ENCODE data around the gene LFNG. TPM values are rescaled to one million over a fixed set of nuclear protein-coding genes. Genes with fewer than 3 reads are reported as not detected.
A peak's percentile ranks its signal among the peaks of the same experiment; 100 is the strongest.
"Not testable (repeated sequence)": the region's sequence is repeated elsewhere in the genome, so short reads cannot be mapped to it uniquely, and the experiment has no call there.

The LFNG gene
- total RNA-seq, 1 donor from 2014 or later: 20.1 TPM

- intact Hi-C loops (cut with DNase I): no loop called here
- ATAC-seq (no peak), DNase-seq (ENCODE audit: low spot score) (no peak)
Measured at GRCh38 chr7:2525658-2526630, 6.4 kb downstream of the LFNG start.

- no peak for DNase-seq (ENCODE audit: low spot score)
- no peak for ATAC-seq
- intact Hi-C loops (cut with DNase I): no loop called here
Measured at GRCh38 chr7:2526659-2527504, 7.3 kb downstream of the LFNG start.

DNA sequence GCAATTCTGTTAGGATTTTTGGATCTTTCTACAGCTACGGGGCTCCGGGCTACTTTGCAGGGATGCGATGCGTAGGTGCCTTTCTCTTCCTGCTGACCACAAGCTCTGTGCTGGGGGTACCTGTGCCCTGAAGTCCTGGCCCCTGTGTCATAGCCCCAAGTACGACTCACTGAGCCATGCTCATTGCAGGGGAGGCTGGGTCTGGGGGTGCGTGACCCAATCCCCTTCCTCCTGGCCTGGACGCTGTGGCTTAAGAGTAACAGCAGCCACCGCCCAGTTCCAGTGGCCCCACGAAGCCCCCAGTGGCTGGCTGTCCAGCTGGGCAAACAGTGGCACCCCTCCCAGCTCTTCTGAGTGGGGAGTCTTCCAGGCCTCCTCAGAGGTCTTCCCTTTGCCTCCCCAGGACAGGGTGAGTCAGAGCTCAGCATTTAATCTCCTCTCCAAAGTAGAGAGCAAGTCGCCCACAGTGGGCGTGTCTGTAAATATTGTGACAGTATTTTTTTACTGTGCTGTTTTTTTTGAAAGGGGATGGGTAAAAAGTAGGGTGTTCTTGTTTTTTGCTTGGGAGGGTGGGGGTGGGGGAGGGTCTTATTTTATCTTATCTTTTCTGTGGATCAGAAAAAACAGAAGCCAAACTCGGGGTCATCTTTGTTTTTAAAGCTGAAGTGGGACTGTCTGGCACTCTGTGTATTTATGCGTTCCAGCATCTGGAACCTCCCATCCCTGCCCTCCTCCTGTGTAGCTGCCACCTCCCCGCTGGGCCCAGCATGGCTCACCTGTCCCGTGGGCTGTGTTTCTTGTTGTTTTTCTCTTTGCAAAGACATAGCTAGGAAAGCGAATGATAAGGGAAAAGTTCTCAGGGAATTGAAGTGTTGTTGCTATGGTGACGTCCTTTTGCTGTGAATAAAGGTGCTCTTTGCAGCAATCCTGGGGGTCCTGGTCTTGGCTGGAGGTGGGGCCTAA is 8.2 kb downstream of the LFNG start:
- DNase-seq (ENCODE audit: low spot score) (no peak), ATAC-seq (no peak)
- intact Hi-C loops (cut with DNase I): no loop called here

- ATAC-seq: no peak
- intact Hi-C loops (cut with DNase I): no loop called here
Measured at GRCh38 chr7:2528481-2529095, 9.0 kb downstream of the LFNG start.

DNA sequence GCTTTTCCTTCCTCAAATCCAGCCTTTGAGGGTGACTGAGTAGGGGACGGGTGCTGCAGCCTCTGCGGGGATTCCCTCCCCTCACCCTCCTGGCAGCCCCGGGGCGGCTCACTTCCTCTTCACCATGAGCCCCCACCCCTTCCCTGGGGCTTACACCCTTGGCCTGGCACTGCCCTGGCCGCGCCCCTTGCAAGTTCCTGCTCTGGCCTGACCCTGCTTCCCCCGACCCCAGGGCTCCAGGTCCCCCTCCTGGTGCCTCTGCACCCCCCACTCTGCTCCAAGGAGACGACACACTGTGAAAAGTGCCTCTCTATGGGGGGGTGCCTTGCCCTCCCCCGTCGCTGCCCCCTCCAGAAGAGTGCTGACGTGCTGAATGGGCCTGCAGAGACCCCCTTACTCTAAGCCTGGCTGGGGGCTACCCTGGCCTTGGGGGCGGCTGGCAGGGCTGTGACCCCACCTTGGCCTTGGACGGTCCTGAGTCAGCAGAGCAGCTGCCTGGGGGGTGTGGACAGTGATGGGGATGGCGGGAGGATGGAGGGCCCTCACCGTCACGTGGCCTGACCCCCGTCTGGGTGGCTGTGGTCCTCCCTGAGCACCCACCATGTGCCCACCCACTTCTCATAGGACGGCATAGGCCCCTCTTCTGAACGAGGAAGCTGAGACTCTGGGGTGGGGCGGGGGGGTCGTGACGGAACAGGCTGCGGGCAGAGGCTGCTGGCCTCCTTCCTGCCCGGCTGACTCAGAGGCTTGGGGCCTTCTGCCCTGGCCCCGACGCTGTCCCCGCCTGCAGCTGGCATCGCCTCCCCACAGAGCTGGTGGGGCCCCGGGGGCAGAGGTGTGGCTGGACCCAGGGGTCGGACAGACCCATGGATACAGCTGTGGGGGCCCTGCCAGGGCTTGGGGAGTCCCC is 9.8 kb downstream of the LFNG start:
- intact Hi-C loops (cut with DNase I): no loop called here
- DNase-seq (ENCODE audit: low spot score): no peak

More at GRCh38 chr7:2528481-2529095, 9.0 kb downstream of the LFNG start:
- no peak for DNase-seq (ENCODE audit: low spot score)

DNA sequence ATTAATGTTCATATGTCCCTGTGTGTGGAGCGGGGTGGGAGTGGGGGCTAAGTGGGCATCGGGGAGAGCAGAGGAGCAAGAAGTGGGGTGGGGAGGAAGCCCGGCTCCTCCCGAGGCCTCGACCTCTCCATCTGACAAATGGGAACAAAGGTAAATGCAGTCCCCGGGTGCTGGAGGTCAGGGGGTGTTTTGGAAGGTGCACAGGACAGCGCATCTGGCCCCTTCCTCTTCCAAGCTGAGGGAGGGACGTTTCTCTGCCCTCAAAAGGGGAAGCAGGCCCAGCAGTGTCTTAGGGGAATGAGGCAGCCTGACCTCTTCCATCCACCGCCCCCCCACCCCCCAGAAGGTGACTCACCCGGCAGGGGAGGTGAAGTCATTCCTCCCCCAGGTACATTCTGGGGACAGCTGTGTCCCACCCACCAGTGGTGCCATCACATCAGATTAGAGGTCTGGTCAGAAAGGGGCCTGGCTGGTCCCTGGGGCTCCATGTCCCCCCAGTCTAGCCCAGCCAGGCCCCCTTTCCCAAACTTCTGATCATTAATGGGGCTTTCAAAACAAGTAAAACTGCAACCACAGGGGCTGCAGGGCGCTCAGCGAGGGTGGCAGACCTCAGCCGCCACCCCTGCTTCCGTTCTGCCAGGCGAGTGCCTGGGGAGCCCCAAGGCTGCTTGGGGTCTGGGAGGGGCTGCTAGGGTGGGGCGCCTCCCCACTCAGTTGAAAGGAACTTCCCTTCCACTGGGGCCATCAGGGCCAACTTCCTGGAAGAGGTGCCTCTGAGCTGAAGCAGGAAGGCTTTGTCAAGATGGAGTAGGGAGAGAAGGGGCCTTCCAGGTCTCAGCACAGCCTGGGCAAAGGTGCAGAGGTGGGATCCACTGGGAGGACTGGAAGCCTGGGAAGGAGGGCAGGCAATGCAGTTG is 10.8 kb downstream of the LFNG start:
- intact Hi-C loops (cut with DNase I): no loop called here
- ATAC-seq: peak; percentile 41

More for the DNA sequence above, 9.8 kb downstream of the LFNG start:
- peak; percentile 65 for ATAC-seq

GRCh38 chr7:2530994-2531795 is 11.6 kb downstream of the LFNG start:
- ATAC-seq; DNase-seq (ENCODE audit: low spot score); intact Hi-C loops (cut with DNase I): not testable (repeated sequence)

More for the DNA sequence above, 10.8 kb downstream of the LFNG start:
- no peak for DNase-seq (ENCODE audit: low spot score)

DNA sequence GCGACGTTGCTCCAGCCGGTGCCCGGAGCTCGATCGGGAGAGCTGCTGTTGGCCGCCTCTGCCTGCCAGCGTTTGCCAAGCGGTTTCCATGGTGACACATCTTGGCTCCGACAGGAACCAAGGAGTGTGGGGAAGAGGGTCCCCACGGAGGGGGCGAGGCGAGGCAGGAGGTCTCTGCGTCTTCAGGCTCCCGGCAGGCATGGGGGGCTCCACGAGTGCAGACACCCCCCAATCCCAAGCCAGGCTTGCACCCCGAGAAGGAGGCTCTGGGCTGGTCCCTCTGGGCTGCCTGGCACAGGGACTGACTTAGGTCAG is 12.2 kb downstream of the LFNG start:
- intact Hi-C loops (cut with DNase I); DNase-seq (ENCODE audit: low spot score); ATAC-seq: not testable (repeated sequence)

DNA sequence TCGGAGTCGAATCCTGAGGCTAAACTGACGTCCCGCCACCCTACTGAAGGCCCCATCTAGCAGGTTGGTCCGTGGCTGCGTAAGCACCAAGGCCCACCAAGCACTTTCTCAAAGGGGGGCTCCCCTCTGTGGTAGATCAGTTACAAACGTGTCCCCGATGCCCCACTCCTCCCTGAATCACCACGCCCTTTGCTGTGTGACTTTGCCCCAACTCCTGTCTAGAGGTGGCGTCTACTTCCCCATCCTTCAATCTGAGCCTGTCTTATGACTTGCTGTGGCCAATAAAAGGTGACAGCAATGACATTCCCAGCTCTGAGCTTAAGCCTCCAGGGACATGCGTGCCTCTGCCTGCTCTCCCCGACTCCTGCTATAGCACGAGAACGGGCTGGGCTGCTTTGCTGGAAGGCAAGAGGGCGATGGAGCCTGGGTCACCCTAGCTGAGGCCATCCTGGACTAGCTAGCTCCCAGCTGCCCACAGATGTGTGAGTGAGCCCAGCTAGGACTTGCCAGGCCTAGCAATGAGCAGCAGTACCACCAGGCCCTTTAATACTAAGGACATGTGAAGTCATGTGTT is 12.7 kb downstream of the LFNG start:
- ATAC-seq; intact Hi-C loops (cut with DNase I); DNase-seq (ENCODE audit: low spot score): not testable (repeated sequence)

DNA sequence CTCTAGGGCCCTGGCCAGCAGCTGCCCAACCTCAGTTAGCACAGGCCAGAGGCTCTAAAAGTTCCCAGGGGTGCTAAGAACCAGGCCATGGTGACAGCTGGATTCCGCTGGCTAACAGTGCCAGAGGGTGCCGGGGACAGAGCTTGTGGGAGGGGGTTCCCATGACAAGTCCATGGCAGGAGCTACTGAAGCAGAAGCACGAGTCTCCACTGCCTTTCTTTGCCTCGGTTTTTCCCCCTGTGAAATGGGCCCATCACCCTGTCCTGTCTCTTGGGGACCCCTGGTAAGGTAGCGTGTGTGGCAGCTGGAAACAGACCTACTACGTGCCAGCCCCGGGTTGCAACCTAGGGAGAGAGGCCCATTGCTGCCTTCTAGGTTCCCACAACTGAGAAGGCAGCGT is 13.2 kb downstream of the LFNG start:
- ATAC-seq; intact Hi-C loops (cut with DNase I); DNase-seq (ENCODE audit: low spot score): not testable (repeated sequence)

DNA sequence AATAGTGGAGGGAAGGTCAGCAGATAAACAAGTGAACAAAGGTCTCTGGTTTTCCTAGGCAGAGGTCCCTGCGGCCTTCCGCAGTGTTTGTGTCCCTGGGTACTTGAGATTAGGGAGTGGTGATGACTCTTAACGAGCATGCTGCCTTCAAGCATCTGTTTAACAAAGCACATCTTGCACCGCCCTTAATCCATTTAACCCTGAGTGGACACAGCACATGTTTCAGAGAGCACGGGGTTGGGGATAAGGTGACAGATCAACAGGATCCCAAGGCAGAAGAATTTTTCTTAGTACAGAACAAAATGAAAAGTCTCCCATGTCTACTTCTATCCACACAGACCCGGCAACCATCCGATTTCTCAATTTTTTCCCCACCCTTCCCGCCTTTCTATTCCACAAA is 14.0 kb downstream of the LFNG start:
- intact Hi-C loops (cut with DNase I); ATAC-seq; DNase-seq (ENCODE audit: low spot score): not testable (repeated sequence)

- intact Hi-C loops (cut with DNase I); ATAC-seq; DNase-seq (ENCODE audit: low spot score): not testable (repeated sequence)
Measured at GRCh38 chr7:2534214-2534613, 14.6 kb downstream of the LFNG start.

DNA sequence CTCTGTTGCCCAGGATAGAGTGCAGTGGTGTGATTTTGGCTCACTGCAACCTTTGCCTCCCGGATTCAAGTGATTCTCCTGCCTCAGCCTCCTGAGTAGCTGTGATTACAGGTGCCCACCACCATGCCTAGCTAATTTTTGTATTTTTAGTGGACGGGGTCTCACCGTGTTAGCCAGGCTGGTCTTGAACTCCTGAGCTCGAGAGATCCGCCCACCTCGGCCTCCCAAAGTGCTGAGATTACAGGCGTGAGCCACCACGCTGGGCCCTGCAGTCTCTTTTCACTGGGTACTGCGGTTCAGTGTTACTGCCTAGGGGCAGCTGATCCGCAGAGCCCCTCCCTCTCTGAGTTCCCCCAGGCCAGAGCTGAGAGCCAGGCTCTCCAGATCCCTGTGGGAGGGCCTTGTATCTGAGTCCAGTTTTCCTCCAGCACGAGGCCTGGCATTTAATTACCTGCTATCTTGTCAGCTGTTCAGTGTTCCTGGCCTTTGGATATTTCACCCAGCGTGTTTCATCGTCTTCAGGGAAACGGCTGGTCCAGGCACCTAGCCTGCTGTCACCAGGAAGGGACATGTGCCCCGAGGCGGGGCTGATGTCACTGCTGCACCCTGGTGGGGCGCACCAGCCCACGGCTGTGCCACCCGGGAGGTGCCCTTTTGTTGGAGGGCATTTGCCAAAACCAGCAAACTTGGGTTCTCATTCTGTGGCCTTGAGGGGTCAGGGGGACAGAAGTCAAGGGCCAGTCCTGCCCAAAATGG is 16.5 kb downstream of the LFNG start:
- intact Hi-C loops (cut with DNase I); DNase-seq (ENCODE audit: low spot score); ATAC-seq: not testable (repeated sequence)

Measured in sciatic nerve (tissue), 2 donors.